OCI-LY1 (cell line): ENCODE measurements around the gene DLAT.
"Not testable (repeated sequence)": the region's sequence is repeated elsewhere in the genome, so short reads cannot be mapped to it uniquely, and the experiment has no call there.

Experiments used
- H2AFZ ChIP-seq: fragments of 200-600 bp; sonication (generic), shearing (Covaris generic); 2 replicates; pipeline ENCODE4 v1.6.0; 2014; ENCODE audit warnings: antibody characterized with exemption, mild to moderate bottlenecking, low read length
- H3F3A ChIP-seq: fragments of 200-600 bp; sonication (generic), shearing (Covaris generic); 2 replicates; pipeline ENCODE4 v1.6.0; 2014; ENCODE audit warnings: mild to moderate bottlenecking, antibody characterized with exemption, low read length, moderate library complexity; ENCODE audit not compliant: insufficient read depth
- H3K27ac ChIP-seq: fragments of 200-600 bp; sonication (generic); 2 replicates; pipeline ENCODE4 v1.5.1; 2014; ENCODE audit warnings: low read length, mixed run types, mild to moderate bottlenecking, low read depth; ENCODE audit not compliant: poor library complexity, severe bottlenecking
- H3K27me3 ChIP-seq: fragments of 200-600 bp; sonication (generic); 2 replicates; pipeline ENCODE4 v1.6.0; 2014; ENCODE audit warnings: antibody characterized with exemption, mild to moderate bottlenecking, low read length, moderate library complexity; ENCODE audit not compliant: insufficient read depth
- H3K36me3 ChIP-seq: fragments of 200-600 bp; sonication (generic); 2 replicates; pipeline ENCODE4 v1.6.1; 2014; ENCODE audit warnings: mild to moderate bottlenecking, antibody characterized with exemption, low read length, moderate library complexity, mixed read lengths; ENCODE audit not compliant: insufficient read depth
- H3K4me1 ChIP-seq: fragments of 200-600 bp; sonication (generic); 2 replicates; pipeline ENCODE4 v1.5.1; 2014; ENCODE audit warnings: mild to moderate bottlenecking, low read length, moderate library complexity; ENCODE audit not compliant: insufficient read depth, severe bottlenecking
- H3K4me2 ChIP-seq: fragments of 200-600 bp; sonication (generic), shearing (Covaris generic); 2 replicates; pipeline ENCODE4 v1.6.1; 2014; ENCODE audit warnings: low read length
- H3K4me3 ChIP-seq: fragments of 200-600 bp; sonication (generic); 2 replicates; pipeline ENCODE4 v1.5.1; 2014; ENCODE audit warnings: low read length, low read depth, mild to moderate bottlenecking, mixed read lengths; ENCODE audit not compliant: poor library complexity, severe bottlenecking
- H3K79me2 ChIP-seq: fragments of 200-600 bp; shearing (Covaris generic); 2 replicates; pipeline ENCODE4 v1.6.1; 2016; ENCODE audit warnings: mixed run types, low read length, mixed read lengths; ENCODE audit not compliant: insufficient read depth
- H3K9ac ChIP-seq: fragments of 200-600 bp; sonication (generic), shearing (Covaris generic); 2 replicates; pipeline ENCODE4 v1.6.1; 2014; ENCODE audit warnings: mild to moderate bottlenecking, low read length, mixed read lengths
- H3K9me2 ChIP-seq: fragments of 200-600 bp; sonication (generic), shearing (Covaris generic); 2 replicates; pipeline ENCODE4 v1.6.1; 2014; ENCODE audit warnings: low read depth, mild to moderate bottlenecking, low read length, mixed read lengths
- H3K9me3 ChIP-seq: fragments of 200-600 bp; shearing (Covaris generic); 2 replicates; pipeline ENCODE4 v1.6.1; 2014; ENCODE audit warnings: low read length, mixed read lengths
- H4K20me1 ChIP-seq: fragments of 200-600 bp; sonication (generic), shearing (Covaris generic); 2 replicates; pipeline ENCODE4 v1.6.0; 2016; ENCODE audit warnings: mild to moderate bottlenecking, low read length; ENCODE audit not compliant: insufficient read depth
- EZH2 ChIP-seq: fragments of 200-600 bp; sonication (generic), shearing (Covaris generic); IDR thresholded peaks from 2 replicates; pipeline ENCODE4 v1.8.0; 2017; ENCODE audit warnings: borderline replicate concordance, mixed run types, mild to moderate bottlenecking, antibody characterized with exemption, low read length, moderate library complexity, mixed read lengths
- TF ChIP-seq, protein P1 (sequence below): fragments of 200-600 bp; sonication (generic), shearing (Covaris generic); IDR thresholded peaks from 2 replicates; pipeline ENCODE4 v1.5.1; 2017; ENCODE audit warnings: mild to moderate bottlenecking, antibody characterized with exemption, low read length, moderate library complexity, mixed read lengths

Gene DLAT

DNA sequence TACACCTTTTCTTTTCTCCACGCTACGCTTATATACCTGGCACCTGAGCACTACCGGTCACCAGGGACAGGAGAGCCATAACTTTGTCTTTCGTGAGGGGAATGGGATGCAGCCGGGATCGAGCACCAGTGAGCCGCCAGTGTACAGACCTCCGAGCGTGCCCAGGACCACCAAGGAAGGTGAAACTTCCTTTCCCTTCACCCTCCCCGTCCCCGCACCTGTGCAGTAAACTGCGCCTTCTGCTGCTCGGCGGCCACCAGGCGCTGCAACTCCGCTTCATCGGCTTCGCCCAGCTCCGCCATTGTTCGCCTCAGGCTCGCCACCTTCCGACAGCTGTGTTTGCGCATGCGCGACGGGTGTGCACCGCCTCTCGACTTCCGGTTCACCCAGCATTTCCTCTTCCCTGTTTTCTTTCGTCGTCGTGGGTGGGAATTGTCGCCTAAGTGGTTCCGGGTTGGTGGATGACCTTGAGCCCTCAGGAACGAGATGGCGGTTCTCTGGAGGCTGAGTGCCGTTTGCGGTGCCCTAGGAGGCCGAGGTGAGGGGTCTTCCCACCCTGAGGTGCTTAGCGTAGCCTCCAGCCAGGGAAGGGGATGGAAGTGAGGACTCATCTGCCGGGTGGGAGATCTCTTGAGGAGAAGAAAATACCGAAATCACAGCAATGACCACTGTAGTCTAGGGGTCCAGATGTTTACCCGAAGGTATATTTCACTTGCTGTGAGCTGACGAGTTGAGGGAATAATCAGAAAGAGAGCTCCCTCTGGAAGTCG lies 61.4 kb downstream of the DLAT start, which contains the start of the genes SDHD and TIMM8B:
TSS of gene SDHD (plus strand) at position 452 of the 770 bp plus-strand sequence. CDS start at position 487, 35 bp downstream.
TSS of gene TIMM8B (minus strand) at position 335 of the 770 bp plus-strand sequence. CDS start at position 302, 33 bp downstream.
- Histone ChIP-seq H3K4me1 (peaks cover 31% of the 10 kb centered on the region), H3F3A (no peaks in the 10 kb centered on the region; the same call in 1 of the 2 replicates), H3K27ac (peak within 1 kb of the TSS; percentile 47), H4K20me1 (no peaks in the 10 kb centered on the region), H3K9ac (peak within 1 kb of the TSS; percentile 88), H3K27me3 (no peaks in the 10 kb centered on the region), H3K9me3 (no peaks in the 10 kb centered on the region), H3K36me3 (peaks cover 89% of the 10 kb centered on the region), H3K9me2 (no peaks in the 10 kb centered on the region), H3K4me3 (peak within 1 kb of the TSS; percentile 83), H2AFZ (no peak within 1 kb of the TSS), H3K4me2 (peak within 1 kb of the TSS; percentile 84), H3K79me2 (peaks cover 51% of the 10 kb centered on the region)
- TF ChIP-seq, protein P1, sequence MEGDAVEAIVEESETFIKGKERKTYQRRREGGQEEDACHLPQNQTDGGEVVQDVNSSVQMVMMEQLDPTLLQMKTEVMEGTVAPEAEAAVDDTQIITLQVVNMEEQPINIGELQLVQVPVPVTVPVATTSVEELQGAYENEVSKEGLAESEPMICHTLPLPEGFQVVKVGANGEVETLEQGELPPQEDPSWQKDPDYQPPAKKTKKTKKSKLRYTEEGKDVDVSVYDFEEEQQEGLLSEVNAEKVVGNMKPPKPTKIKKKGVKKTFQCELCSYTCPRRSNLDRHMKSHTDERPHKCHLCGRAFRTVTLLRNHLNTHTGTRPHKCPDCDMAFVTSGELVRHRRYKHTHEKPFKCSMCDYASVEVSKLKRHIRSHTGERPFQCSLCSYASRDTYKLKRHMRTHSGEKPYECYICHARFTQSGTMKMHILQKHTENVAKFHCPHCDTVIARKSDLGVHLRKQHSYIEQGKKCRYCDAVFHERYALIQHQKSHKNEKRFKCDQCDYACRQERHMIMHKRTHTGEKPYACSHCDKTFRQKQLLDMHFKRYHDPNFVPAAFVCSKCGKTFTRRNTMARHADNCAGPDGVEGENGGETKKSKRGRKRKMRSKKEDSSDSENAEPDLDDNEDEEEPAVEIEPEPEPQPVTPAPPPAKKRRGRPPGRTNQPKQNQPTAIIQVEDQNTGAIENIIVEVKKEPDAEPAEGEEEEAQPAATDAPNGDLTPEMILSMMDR = peak; percentile 23; the same call in 1 of the 2 replicates
- TF ChIP-seq EZH2 = no peak

DNA sequence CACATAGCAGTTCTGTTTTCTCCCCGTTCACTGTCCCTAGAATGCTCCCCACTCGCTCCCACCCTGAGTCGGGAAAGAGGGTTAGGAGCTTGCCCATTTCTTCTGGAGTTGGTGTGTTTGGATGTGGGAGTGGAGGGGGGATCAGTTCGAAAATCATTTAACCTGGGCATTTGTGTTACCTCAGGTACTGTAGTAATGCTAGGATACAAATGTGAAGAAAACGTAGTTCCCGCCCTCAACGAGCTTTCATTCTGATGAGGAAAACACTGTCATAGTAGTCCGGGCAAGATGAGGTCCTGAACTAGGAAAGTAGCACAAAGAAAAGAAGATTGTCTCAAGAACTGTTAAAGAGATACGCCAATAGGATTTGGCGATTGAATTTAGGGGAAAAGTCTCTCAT lies 62.0 kb downstream of the DLAT start:
- H3K4me3 ChIP-seq = peak overlapping the region; percentile 83
- no peak overlapping the region for H2AFZ ChIP-seq
- peak overlapping the region; percentile 84 for H3K4me2 ChIP-seq
- no peaks in the 10 kb centered on the region; the same call in 1 of the 2 replicates for H3F3A ChIP-seq
- peaks cover 51% of the 10 kb centered on the region for H3K79me2 ChIP-seq
- TF ChIP-seq, protein P1 = no peak
- TF ChIP-seq EZH2 = no peak
- H3K4me1 ChIP-seq = peaks cover 31% of the 10 kb centered on the region
- H4K20me1 ChIP-seq = no peaks in the 10 kb centered on the region
- H3K9me2 ChIP-seq = no peaks in the 10 kb centered on the region
- H3K36me3 ChIP-seq = peaks cover 89% of the 10 kb centered on the region
- H3K9ac ChIP-seq = peak overlapping the region; percentile 88
- H3K27me3 ChIP-seq = no peaks in the 10 kb centered on the region
- H3K9me3 ChIP-seq = no peaks in the 10 kb centered on the region
- H3K27ac ChIP-seq = peak overlapping the region; percentile 47

DNA sequence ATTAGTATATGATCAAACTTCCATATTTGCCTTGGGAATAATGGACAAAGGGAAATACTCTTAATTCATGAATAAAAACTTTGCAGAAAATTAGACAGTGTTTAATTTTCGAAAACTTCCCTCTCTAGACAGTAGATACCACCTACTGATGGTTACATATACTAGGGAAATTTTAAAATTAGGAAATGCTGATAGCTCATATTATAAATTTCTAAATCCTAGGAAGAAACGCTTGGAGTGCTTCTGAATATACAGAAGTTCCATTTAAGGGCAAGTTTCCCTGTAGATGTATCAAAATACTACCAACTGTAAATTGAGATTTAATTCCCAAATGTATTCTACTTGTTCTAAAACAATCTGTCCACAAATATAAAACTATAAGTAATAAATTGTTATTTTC lies 70.1 kb downstream of the DLAT start:
- H3K79me2 ChIP-seq, H2AFZ ChIP-seq, H3K27ac ChIP-seq, H3K4me1 ChIP-seq, H3K9ac ChIP-seq, H3K9me2 ChIP-seq, H3K27me3 ChIP-seq, H3K4me3 ChIP-seq, H3K9me3 ChIP-seq, H3K4me2 ChIP-seq, H3F3A ChIP-seq, H4K20me1 ChIP-seq: not testable (repeated sequence)
- peaks cover 65% of the 10 kb centered on the region for H3K36me3 ChIP-seq
